ENCODE measurements around the gene TLCD3A.

TLCD3A gene

GRCh38 chr17:726271-726919 is 6.0 kb upstream of the TLCD3A start:
- TF ChIP-seq CTCF (IDR thresholded peaks at IDR 0.05; ENCODE audit: insufficient read depth, low read depth, low read length, missing control alignments) = no peak
- DNase-seq (ENCODE audit: low read depth) = peak; percentile 60
- no peak overlapping the region for H3K4me3 ChIP-seq (ENCODE audit: low read length)

GRCh38 chr17:728911-729310 is 3.5 kb upstream of the TLCD3A start:
- H3K4me3 ChIP-seq (ENCODE audit: low read length) = peak overlapping the region; percentile 20
- TF ChIP-seq CTCF (IDR thresholded peaks at IDR 0.05; ENCODE audit: insufficient read depth, low read depth, low read length, missing control alignments) = no peak
- peak; percentile 99 for DNase-seq (ENCODE audit: low read depth)

- DNase-seq (ENCODE audit: low read depth) = no peak
- H3K4me3 ChIP-seq (ENCODE audit: low read length) = peak overlapping the region; percentile 72
- TF ChIP-seq CTCF (IDR thresholded peaks at IDR 0.05; ENCODE audit: insufficient read depth, low read depth, low read length, missing control alignments) = no peak
Measured at GRCh38 chr17:731644-732066, 741 bp upstream of the TLCD3A start.

GRCh38 chr17:732902-733720 is 715 bp downstream of the TLCD3A start:
- DNase-seq (ENCODE audit: low read depth) = peak; percentile 68
- no peak for TF ChIP-seq CTCF (IDR thresholded peaks at IDR 0.05; ENCODE audit: insufficient read depth, low read depth, low read length, missing control alignments)
- H3K4me3 ChIP-seq (ENCODE audit: low read length) = peak overlapping the region; percentile 64

- peak overlapping the region; percentile 64 for H3K4me3 ChIP-seq (ENCODE audit: low read length)
- TF ChIP-seq CTCF (IDR thresholded peaks at IDR 0.05; ENCODE audit: insufficient read depth, low read depth, low read length, missing control alignments) = no peak
- no peak for DNase-seq (ENCODE audit: low read depth)
Measured at GRCh38 chr17:733743-734142, 1.3 kb downstream of the TLCD3A start.

- peak; percentile 66 for DNase-seq (ENCODE audit: low read depth)
- no peak for TF ChIP-seq CTCF (IDR thresholded peaks at IDR 0.05; ENCODE audit: insufficient read depth, low read depth, low read length, missing control alignments)
- H3K4me3 ChIP-seq (ENCODE audit: low read length) = no peak overlapping the region
Measured at GRCh38 chr17:737561-738113, 5.2 kb downstream of the TLCD3A start.
